HEK293 (cell line): ENCODE measurements around the gene MYO7B.

ENCODE experiments used
- CTCF ChIA-PET: fragments of 350-600 bp; formaldehyde crosslinking; extraction: SDS; loops from one replicate; lab custom pipeline; 2021; ENCODE audit warnings: antibody characterized with exemption; lab: Yijun Ruan, JAX
- POLR2A ChIA-PET: fragments of 300-600 bp; formaldehyde crosslinking; extraction: SDS; loops from one replicate; lab custom pipeline; 2020; ENCODE audit warnings: antibody characterized with exemption, inconsistent platforms; lab: Yijun Ruan, JAX
- H3K27ac ChIP-seq: fragments of 200-500 bp; sonication (Bioruptor generic); 2 replicates; pipeline ENCODE4 v1.5.1; 2014; ENCODE audit warnings: low read depth, low read length, control low read depth, inconsistent platforms; ENCODE audit errors: extremely low read depth
- H3K36me3 ChIP-seq, 2 experiments: fragments of 200-500 bp in 1 of 2; sonication (Bioruptor generic) in 1 of 2; 1 replicate in 1 of 2; 2 replicates in 1 of 2; pipeline ENCODE4 v1.5.1; 2014 to 2017; ENCODE audit warnings: inconsistent platforms in 2 of 2, low read length in 2 of 2; ENCODE audit not compliant: control insufficient read depth in 2 of 2, insufficient read depth in 1 of 2
- H3K4me1 ChIP-seq: fragments of 200-500 bp; sonication (Bioruptor generic); 2 replicates; pipeline ENCODE4 v1.5.1; 2014; ENCODE audit warnings: mild to moderate bottlenecking, low read length, inconsistent platforms; ENCODE audit not compliant: control insufficient read depth, insufficient read depth
- H3K4me3 ChIP-seq: 2 replicates; pipeline ENCODE4 v1.5.1; 2011; ENCODE audit warnings: low read depth, mild to moderate bottlenecking, control low read depth, low read length, moderate library complexity
- H3K9me3 ChIP-seq: fragments of 200-500 bp; sonication (Bioruptor generic); 2 replicates; pipeline ENCODE4 v1.5.1; 2014; ENCODE audit warnings: low read depth, low read length, inconsistent platforms; ENCODE audit not compliant: control insufficient read depth, insufficient read depth
- GFI1B ChIP-seq: fragments of 450-650 bp; formaldehyde crosslinking; IDR thresholded peaks from 2 replicates; pipeline ENCODE4 v1.5.1; 2016; ENCODE audit warnings: missing biosample characterization, missing genetic modification characterization
- KLF9 ChIP-seq: fragments of 450-650 bp; formaldehyde crosslinking; IDR thresholded peaks from 2 replicates; pipeline ENCODE4 v1.5.1; 2016; ENCODE audit warnings: missing biosample characterization, missing genetic modification characterization, low read depth
- SP7 ChIP-seq: fragments of 450-650 bp; formaldehyde crosslinking; IDR thresholded peaks from 2 replicates; pipeline ENCODE4 v1.5.1; 2016; ENCODE audit warnings: missing biosample characterization, missing genetic modification characterization
- TSHZ1 ChIP-seq: fragments of 450-650 bp; formaldehyde crosslinking; IDR thresholded peaks from 2 replicates; pipeline ENCODE4 v1.5.1; 2016; ENCODE audit warnings: missing biosample characterization, missing genetic modification characterization, borderline replicate concordance
- ZNF112 ChIP-seq: fragments of 450-650 bp; formaldehyde crosslinking; IDR thresholded peaks from 2 replicates; pipeline ENCODE4 v1.5.0; 2017; ENCODE audit warnings: missing biosample characterization, missing genetic modification characterization
- ZNF114 ChIP-seq: fragments of 450-650 bp; formaldehyde crosslinking; IDR thresholded peaks from 2 replicates; pipeline ENCODE4 v1.5.0; 2017; ENCODE audit warnings: missing biosample characterization, missing genetic modification characterization
- ZNF121 ChIP-seq: fragments of 450-650 bp; formaldehyde crosslinking; IDR thresholded peaks from 2 replicates; pipeline ENCODE4 v1.5.1; 2016; ENCODE audit warnings: missing biosample characterization, missing genetic modification characterization
- ZNF132 ChIP-seq: fragments of 450-650 bp; formaldehyde crosslinking; IDR thresholded peaks from 2 replicates; pipeline ENCODE4 v1.5.1; 2017; ENCODE audit warnings: missing biosample characterization, missing genetic modification characterization, borderline replicate concordance
- ZNF169 ChIP-seq: fragments of 450-650 bp; formaldehyde crosslinking; IDR thresholded peaks from 2 replicates; pipeline ENCODE4 v1.5.1; 2016; ENCODE audit warnings: missing biosample characterization, missing genetic modification characterization
- ZNF175 ChIP-seq: fragments of 450-650 bp; formaldehyde crosslinking; IDR thresholded peaks from 2 replicates; pipeline ENCODE4 v1.5.1; 2016; ENCODE audit warnings: missing biosample characterization, missing genetic modification characterization
- ZNF292 ChIP-seq: fragments of 450-650 bp; formaldehyde crosslinking; IDR thresholded peaks from 2 replicates; pipeline ENCODE4 v1.5.1; 2016; ENCODE audit warnings: low read depth, missing biosample characterization, missing genetic modification characterization, borderline replicate concordance
- ZNF335 ChIP-seq: fragments of 450-650 bp; formaldehyde crosslinking; conservative IDR thresholded peaks from 2 replicates; pipeline ENCODE4 v1.5.1; 2016; ENCODE audit warnings: missing biosample characterization, missing genetic modification characterization
- ZNF433 ChIP-seq: fragments of 450-650 bp; formaldehyde crosslinking; IDR thresholded peaks from 2 replicates; pipeline ENCODE4 v1.5.1; 2016; ENCODE audit warnings: missing biosample characterization, missing genetic modification characterization, low read depth
- ZNF449 ChIP-seq: fragments of 450-650 bp; formaldehyde crosslinking; IDR thresholded peaks from 2 replicates; pipeline ENCODE4 v1.5.1; 2017; ENCODE audit warnings: missing biosample characterization, mild to moderate bottlenecking, missing genetic modification characterization, moderate library complexity
- ZNF518A ChIP-seq: fragments of 450-650 bp; formaldehyde crosslinking; conservative IDR thresholded peaks from 2 replicates; pipeline ENCODE4 v1.5.1; 2016; ENCODE audit warnings: low read depth, missing biosample characterization, missing genetic modification characterization
- ZNF529 ChIP-seq: fragments of 450-650 bp; formaldehyde crosslinking; IDR thresholded peaks from 2 replicates; pipeline ENCODE4 v1.5.1; 2017; ENCODE audit warnings: missing genetic modification characterization, missing biosample characterization; ENCODE audit not compliant: insufficient replicate concordance
- ZNF548 ChIP-seq: fragments of 450-650 bp; formaldehyde crosslinking; IDR thresholded peaks from 2 replicates; pipeline ENCODE4 v1.5.1; 2016; ENCODE audit warnings: missing biosample characterization, missing genetic modification characterization
- ZNF610 ChIP-seq: fragments of 450-650 bp; formaldehyde crosslinking; IDR thresholded peaks from 2 replicates; pipeline ENCODE4 v1.5.1; 2016; ENCODE audit warnings: missing biosample characterization, missing genetic modification characterization, borderline replicate concordance
- ZNF707 ChIP-seq: fragments of 450-650 bp; formaldehyde crosslinking; IDR thresholded peaks from 2 replicates; pipeline ENCODE4 v1.5.1; 2016; ENCODE audit warnings: missing biosample characterization, missing genetic modification characterization
- ZNF777 ChIP-seq: fragments of 450-650 bp; formaldehyde crosslinking; IDR thresholded peaks from 2 replicates; pipeline ENCODE4 v1.5.1; 2017; ENCODE audit warnings: missing biosample characterization, missing genetic modification characterization, borderline replicate concordance
- ZXDB ChIP-seq: fragments of 450-650 bp; formaldehyde crosslinking; IDR thresholded peaks from 2 replicates; pipeline ENCODE4 v1.5.1; 2016; ENCODE audit warnings: missing biosample characterization, missing genetic modification characterization

The MYO7B gene

GRCh38 chr2:127630864-127631540, 95.5 kb downstream of the MYO7B start (continued):
- no peak for TF ChIP-seq ZNF518A (tag by site-specific recombination)
- TF ChIP-seq TSHZ1 (tag by site-specific recombination), result no peak
- TF ChIP-seq ZNF449, result no peak
- no peak for TF ChIP-seq GFI1B (tag by site-specific recombination)
- TF ChIP-seq, all 188 proteins: peak for 0

DNA sequence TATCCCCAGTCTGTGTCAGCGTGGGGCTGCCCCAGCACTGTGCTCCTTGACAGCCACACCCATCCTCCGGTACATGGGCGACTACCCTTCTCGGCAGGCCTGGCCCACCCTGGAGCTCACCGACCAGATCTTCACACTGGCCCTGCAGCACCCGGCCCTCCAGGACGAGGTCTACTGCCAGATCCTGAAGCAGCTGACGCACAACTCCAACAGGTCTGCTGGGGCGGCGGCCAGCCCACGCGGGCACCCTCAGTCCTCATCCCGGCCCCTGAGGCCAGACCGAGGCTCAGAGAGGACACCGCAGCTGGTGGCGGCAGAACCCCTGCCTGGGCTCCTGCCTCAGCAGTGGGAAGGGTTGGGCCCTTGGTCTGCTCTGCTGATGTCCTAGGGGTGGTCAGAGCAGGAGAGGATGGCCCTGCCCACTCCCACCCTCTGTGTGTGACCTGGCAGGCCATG, 96.1 kb downstream of the MYO7B start:
- TF ChIP-seq ZNF777 (tag by site-specific recombination) (no peak), ZXDB (tag by site-specific recombination) (no peak), ZNF132 (no peak), ZNF112 (tag by site-specific recombination) (no peak), ZNF114 (tag by site-specific recombination) (no peak), ZNF610 (tag by site-specific recombination) (no peak), ZNF707 (tag by site-specific recombination) (no peak), KLF9 (tag by site-specific recombination) (no peak), ZNF518A (tag by site-specific recombination) (no peak), ZNF292 (no peak), ZNF433 (tag by site-specific recombination) (no peak), ZNF529 (tag by site-specific recombination) (no peak), SP7 (tag by site-specific recombination) (no peak), ZNF169 (no peak), ZNF335 (tag by site-specific recombination) (no peak), ZNF175 (tag by site-specific recombination) (no peak), ZNF121 (no peak), ZNF548 (tag by site-specific recombination) (no peak)
- TF ChIP-seq, all 188 proteins: peak for 0
- Histone ChIP-seq H3K27ac (no peak overlapping the region), H3K4me3 (no peak overlapping the region), H3K4me1 (no peaks in the 10 kb centered on the region), H3K9me3 (no peaks in the 10 kb centered on the region), H3K36me3 (no peaks in the 10 kb centered on the region)
- POLR2A ChIA-PET, result no interaction called here
- CTCF ChIA-PET, result interaction anchor here (0.6 to 1.2 kb wide), 2 partner anchors 40 to 228 kb away, joined by 3 read pairs; no protein-coding TSS in a partner anchor
